ENCODE results near the gene APBA3.

GRCh38 chr19:3752492-3752891, 9.0 kb downstream of the APBA3 start:
- TF ChIP-seq POLR2AphosphoS5 (IDR thresholded peaks at IDR 0.05; ENCODE audit: low read depth, low read length) (no peak), POLR2A (IDR thresholded peaks at IDR 0.05; ENCODE audit: low read depth, low read length) (no peak), TAF1 (IDR thresholded peaks at IDR 0.05; ENCODE audit: borderline replicate concordance, low read depth, low read length) (no peak)

Data from GM12892 (cell line).